Neural progenitor cell (in vitro differentiated cells): ENCODE measurements around the gene SHISA5. TPM values are rescaled to one million over a fixed set of nuclear protein-coding genes. Genes with fewer than 3 reads are reported as not detected.
A peak's percentile ranks its signal among the peaks of the same experiment; 100 is the strongest.

Experiments
- DNase-seq: peaks from one replicate; pipeline ENCODE4 v3.0.0-alpha.2; 2016; ENCODE audit warnings: low spot score
- H2AFZ ChIP-seq: fragments of 200-600 bp; sonication (generic); replicated peaks from 2 replicates; pipeline ENCODE4 v1.6.1; 2016; ENCODE audit warnings: antibody characterized with exemption
- H3F3A ChIP-seq: fragments of 200-600 bp; sonication (generic); 2 replicates; pipeline ENCODE4 v1.6.1; 2016; ENCODE audit warnings: antibody characterized with exemption, low read depth
- H3K27ac ChIP-seq: fragments of 200-600 bp; sonication (generic); 2 replicates; pipeline ENCODE4 v1.5.1; 2016; ENCODE audit warnings: mild to moderate bottlenecking
- H3K27me3 ChIP-seq: fragments of 200-600 bp; sonication (generic); 2 replicates; pipeline ENCODE4 v1.6.1; 2016; ENCODE audit warnings: mild to moderate bottlenecking, moderate library complexity
- H3K36me3 ChIP-seq: fragments of 200-600 bp; sonication (generic); 2 replicates; pipeline ENCODE4 v1.5.1; 2016
- H3K4me1 ChIP-seq: fragments of 200-600 bp; sonication (generic); 2 replicates; pipeline ENCODE4 v1.6.1; 2016; ENCODE audit warnings: mixed run types
- H3K4me2 ChIP-seq: fragments of 200-600 bp; sonication (generic); 2 replicates; pipeline ENCODE4 v1.6.1; 2016
- H3K4me3 ChIP-seq: fragments of 200-600 bp; sonication (generic); 2 replicates; pipeline ENCODE4 v1.5.1; 2016
- H3K79me2 ChIP-seq: fragments of 200-600 bp; sonication (generic); 2 replicates; pipeline ENCODE4 v1.6.1; 2016; ENCODE audit warnings: low read depth
- H3K9ac ChIP-seq: fragments of 200-600 bp; sonication (generic); 2 replicates; pipeline ENCODE4 v1.6.1; 2016
- H3K9me3 ChIP-seq: fragments of 200-600 bp; sonication (generic); 2 replicates; pipeline ENCODE4 v1.5.1; 2016; ENCODE audit warnings: low read depth
- H4K20me1 ChIP-seq: fragments of 200-600 bp; sonication (generic); 2 replicates; pipeline ENCODE4 v1.6.1; 2016; ENCODE audit warnings: low read depth
- H3K27ac Mint-ChIP-seq: 3 replicates; pipeline ENCODE4 v1.8.0; 2021; ENCODE audit warnings: mixed read lengths
- H3K27me3 Mint-ChIP-seq: 2 replicates; pipeline ENCODE4 v1.8.0; 2022; ENCODE audit warnings: low read depth, mild to moderate bottlenecking, inconsistent platforms, moderate library complexity, mixed read lengths; ENCODE audit not compliant: insufficient read depth
- H3K36me3 Mint-ChIP-seq: 3 replicates; pipeline ENCODE4 v1.8.0; 2021; ENCODE audit warnings: mixed read lengths
- H3K4me1 Mint-ChIP-seq: 3 replicates; pipeline ENCODE4 v1.8.0; 2021; ENCODE audit warnings: mixed read lengths
- H3K4me3 Mint-ChIP-seq: 3 replicates; pipeline ENCODE4 v1.8.0; 2021; ENCODE audit warnings: mild to moderate bottlenecking, moderate library complexity, mixed read lengths
- H3K9me3 Mint-ChIP-seq: 3 replicates; pipeline ENCODE4 v1.8.0; 2020; ENCODE audit warnings: mixed read lengths
- EZH2 ChIP-seq: fragments of 200-600 bp; sonication (generic); IDR thresholded peaks from 2 replicates; pipeline ENCODE4 v1.6.1; 2017; ENCODE audit warnings: antibody characterized with exemption, mild to moderate bottlenecking, moderate library complexity
- EZH2phosphoT487 ChIP-seq: fragments of 200-600 bp; sonication (generic); IDR thresholded peaks from 2 replicates; pipeline ENCODE4 v1.6.1; 2017; ENCODE audit warnings: antibody characterized with exemption
- total RNA-seq: library from RNA; depleted of rRNA; stranded (reverse); fragments of >200 nt; gene quantifications from 2 replicates; pipeline ENCODE4 v1.2.3, GENCODE V29; 2015; ENCODE audit warnings: low replicate concordance
- TF ChIP-seq, protein P1 (sequence below): fragments of 200-600 bp; sonication (generic); IDR thresholded peaks from 2 replicates; pipeline ENCODE4 v1.5.1; 2017; ENCODE audit warnings: antibody characterized with exemption, mild to moderate bottlenecking

Gene SHISA5
- total RNA-seq, 1 donor from 2014 or later = 54.8 TPM

DNA sequence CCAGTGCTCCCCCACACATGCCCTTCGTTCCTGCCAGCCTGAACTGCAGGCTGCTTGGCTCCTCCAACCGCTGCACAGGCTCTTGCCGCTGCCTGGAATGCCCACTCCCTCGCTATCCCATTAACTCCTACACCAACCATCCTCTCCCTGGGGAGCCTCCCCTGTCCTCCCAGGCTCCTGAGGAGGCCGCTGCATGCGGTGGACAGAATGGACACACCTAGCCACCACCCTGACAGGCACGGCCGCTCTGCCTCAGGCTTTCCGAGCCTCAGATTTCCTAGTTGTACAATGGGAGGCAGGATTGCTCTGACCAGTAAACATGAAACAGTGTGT, 76.4 kb downstream of the SHISA5 start:
- Histone ChIP-seq H3K4me2 (peak overlapping the region; percentile 97), H3K79me2 (peaks cover 80% of the 10 kb centered on the region), H4K20me1 (peaks cover 60% of the 10 kb centered on the region), H3K36me3 (no peaks in the 10 kb centered on the region), H3K4me1 (peaks cover 28% of the 10 kb centered on the region), H3K9ac (peak overlapping the region; percentile 91), H2AFZ (no peak overlapping the region), H3K4me3 (peak overlapping the region; percentile 97), H3K27me3 (no peaks in the 10 kb centered on the region), H3K9me3 (no peaks in the 10 kb centered on the region), H3K27ac (no peak overlapping the region), H3F3A (peaks cover 27% of the 10 kb centered on the region)
- peaks cover 10% of the 10 kb centered on the region for H3K36me3 Mint-ChIP-seq
- no peak for DNase-seq
- H3K27ac Mint-ChIP-seq = no peak overlapping the region
- H3K9me3 Mint-ChIP-seq = no peaks in the 10 kb centered on the region
- no peaks in the 10 kb centered on the region for H3K27me3 Mint-ChIP-seq
- peak overlapping the region; percentile 91 for H3K4me3 Mint-ChIP-seq
- TF ChIP-seq EZH2phosphoT487 (no peak), EZH2 (no peak)
- TF ChIP-seq, protein P1, sequence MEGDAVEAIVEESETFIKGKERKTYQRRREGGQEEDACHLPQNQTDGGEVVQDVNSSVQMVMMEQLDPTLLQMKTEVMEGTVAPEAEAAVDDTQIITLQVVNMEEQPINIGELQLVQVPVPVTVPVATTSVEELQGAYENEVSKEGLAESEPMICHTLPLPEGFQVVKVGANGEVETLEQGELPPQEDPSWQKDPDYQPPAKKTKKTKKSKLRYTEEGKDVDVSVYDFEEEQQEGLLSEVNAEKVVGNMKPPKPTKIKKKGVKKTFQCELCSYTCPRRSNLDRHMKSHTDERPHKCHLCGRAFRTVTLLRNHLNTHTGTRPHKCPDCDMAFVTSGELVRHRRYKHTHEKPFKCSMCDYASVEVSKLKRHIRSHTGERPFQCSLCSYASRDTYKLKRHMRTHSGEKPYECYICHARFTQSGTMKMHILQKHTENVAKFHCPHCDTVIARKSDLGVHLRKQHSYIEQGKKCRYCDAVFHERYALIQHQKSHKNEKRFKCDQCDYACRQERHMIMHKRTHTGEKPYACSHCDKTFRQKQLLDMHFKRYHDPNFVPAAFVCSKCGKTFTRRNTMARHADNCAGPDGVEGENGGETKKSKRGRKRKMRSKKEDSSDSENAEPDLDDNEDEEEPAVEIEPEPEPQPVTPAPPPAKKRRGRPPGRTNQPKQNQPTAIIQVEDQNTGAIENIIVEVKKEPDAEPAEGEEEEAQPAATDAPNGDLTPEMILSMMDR = no peak
- H3K4me1 Mint-ChIP-seq = peaks cover 44% of the 10 kb centered on the region

DNA sequence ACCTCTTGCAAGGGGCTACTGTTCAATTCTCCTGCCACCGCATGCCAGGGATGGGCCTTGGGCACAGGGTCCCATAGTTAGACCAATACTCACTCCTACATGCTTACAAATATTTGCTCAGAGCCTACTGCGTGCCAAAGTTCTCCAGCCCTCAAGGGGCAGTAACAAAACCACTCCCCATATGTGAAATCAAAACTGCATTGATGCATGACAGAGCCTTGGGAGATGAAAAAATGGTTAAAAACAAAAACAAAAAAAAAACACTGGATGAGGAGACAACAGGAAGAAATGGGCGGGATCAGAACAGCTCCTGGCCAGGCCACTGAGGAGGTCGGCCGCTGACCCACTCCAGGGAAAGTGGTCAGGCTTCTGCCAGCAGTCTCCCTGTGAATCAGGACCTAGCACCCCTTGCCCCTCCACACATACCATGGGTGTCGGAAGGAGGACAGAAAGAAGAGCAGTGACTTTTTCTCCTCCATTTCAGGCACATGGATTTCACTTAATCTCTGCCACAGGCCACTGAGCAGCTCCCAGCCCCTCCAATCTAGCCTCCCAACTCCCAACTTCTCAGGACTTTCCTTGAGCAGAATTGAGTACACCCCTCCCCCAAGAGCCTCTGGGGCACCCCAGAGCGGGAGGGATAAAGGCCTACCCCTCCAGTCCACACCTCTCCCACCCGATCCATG, 76.9 kb downstream of the SHISA5 start:
- Histone ChIP-seq H3K4me2 (peak overlapping the region; percentile 97), H3K36me3 (no peaks in the 10 kb centered on the region), H4K20me1 (peaks cover 65% of the 10 kb centered on the region), H3K27ac (no peak overlapping the region), H3K9me3 (no peaks in the 10 kb centered on the region), H3K79me2 (peaks cover 85% of the 10 kb centered on the region), H3K27me3 (no peaks in the 10 kb centered on the region), H3K4me3 (peak overlapping the region; percentile 97), H2AFZ (no peak overlapping the region), H3K4me1 (peaks cover 25% of the 10 kb centered on the region), H3F3A (peaks cover 22% of the 10 kb centered on the region), H3K9ac (peak overlapping the region; percentile 91)
- peaks cover 44% of the 10 kb centered on the region for H3K4me1 Mint-ChIP-seq
- H3K4me3 Mint-ChIP-seq = peak overlapping the region; percentile 91
- DNase-seq = no peak
- peaks cover 10% of the 10 kb centered on the region for H3K36me3 Mint-ChIP-seq
- H3K27ac Mint-ChIP-seq = peak overlapping the region; percentile 10
- TF ChIP-seq EZH2 = no peak
- TF ChIP-seq, protein P1 = no peak
- TF ChIP-seq EZH2phosphoT487 = no peak
- H3K27me3 Mint-ChIP-seq = no peaks in the 10 kb centered on the region
- no peaks in the 10 kb centered on the region for H3K9me3 Mint-ChIP-seq

DNA sequence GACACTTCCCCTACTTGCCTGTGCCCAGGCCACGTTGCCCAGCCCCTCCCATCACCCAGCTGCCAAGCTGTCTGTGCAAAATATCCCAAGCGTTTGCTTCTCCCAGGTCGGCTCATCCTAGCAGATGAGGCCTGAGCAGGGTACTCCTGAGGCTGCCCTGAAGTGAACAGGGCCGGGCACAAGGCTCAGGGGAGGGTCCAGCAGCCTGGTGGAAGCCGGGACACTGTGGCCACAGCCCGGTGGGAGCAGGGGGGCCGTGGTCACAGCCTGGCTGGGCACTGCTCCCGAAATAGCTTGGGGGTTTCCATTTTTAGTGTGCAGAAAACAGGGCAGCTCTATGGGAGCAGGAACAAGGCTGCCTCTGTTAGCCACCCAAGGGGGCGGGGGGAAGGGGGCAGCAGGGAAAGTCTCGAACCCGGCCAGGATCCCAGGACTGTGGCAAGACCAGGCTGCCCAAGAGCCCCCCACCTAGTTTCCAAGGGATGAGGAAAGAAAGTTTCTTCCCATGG, 77.5 kb downstream of the SHISA5 start:
- Mint-ChIP-seq H3K27ac (no peak overlapping the region), H3K4me1 (peaks cover 42% of the 10 kb centered on the region), H3K4me3 (no peak overlapping the region), H3K27me3 (no peaks in the 10 kb centered on the region), H3K36me3 (peaks cover 7% of the 10 kb centered on the region), H3K9me3 (no peaks in the 10 kb centered on the region)
- H3K9ac ChIP-seq = peak overlapping the region; percentile 32
- H3K4me3 ChIP-seq = no peak overlapping the region
- H3K27ac ChIP-seq = no peak overlapping the region
- no peaks in the 10 kb centered on the region for H3K9me3 ChIP-seq
- peak overlapping the region; percentile 35 for H3K4me2 ChIP-seq
- H3K79me2 ChIP-seq = peaks cover 92% of the 10 kb centered on the region
- H3K4me1 ChIP-seq = peaks cover 25% of the 10 kb centered on the region
- no peaks in the 10 kb centered on the region for H3K36me3 ChIP-seq
- no peak overlapping the region for H2AFZ ChIP-seq
- no peak for TF ChIP-seq EZH2
- TF ChIP-seq EZH2phosphoT487 = no peak
- TF ChIP-seq, protein P1 = no peak
- H4K20me1 ChIP-seq = peaks cover 71% of the 10 kb centered on the region
- peaks cover 17% of the 10 kb centered on the region for H3F3A ChIP-seq
- no peak for DNase-seq
- H3K27me3 ChIP-seq = no peaks in the 10 kb centered on the region
